Measurements from ENCODE around the gene SMAGP.

DNA sequence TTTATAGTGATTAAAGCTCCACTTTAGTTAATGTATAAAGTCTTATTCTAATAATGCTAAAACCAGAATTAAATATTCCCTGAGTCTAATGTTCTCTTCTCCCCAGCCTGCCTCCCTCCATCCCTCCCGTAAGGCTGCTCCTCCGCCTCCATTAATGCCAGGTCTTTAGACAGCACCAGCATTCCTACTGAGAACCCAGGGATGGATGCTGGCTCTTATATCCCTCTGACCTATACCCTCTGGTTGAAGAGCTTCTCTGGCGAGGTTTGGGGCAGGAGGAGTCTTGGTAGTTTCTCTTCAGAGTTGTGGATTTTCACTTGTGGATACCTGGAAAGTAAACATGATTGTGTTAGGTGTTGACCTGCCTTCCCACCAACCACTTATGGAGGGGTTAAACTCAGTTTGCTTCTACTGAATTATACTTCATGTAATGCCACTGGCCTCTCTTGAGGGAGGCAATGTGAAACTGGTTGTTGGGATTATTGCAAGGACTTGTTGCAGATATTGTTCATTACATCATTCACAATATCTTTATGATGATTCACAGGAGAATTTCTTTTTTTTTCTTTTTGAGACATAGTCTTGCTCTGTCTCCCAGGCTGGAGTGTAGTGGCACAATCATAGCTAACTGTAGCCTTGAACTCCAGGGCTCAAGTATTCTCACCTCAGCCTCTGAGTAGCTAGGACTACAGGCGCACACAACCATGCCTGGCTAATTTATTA lies 11.1 kb upstream of the SMAGP start:
- TF ChIP-seq, protein P1, sequence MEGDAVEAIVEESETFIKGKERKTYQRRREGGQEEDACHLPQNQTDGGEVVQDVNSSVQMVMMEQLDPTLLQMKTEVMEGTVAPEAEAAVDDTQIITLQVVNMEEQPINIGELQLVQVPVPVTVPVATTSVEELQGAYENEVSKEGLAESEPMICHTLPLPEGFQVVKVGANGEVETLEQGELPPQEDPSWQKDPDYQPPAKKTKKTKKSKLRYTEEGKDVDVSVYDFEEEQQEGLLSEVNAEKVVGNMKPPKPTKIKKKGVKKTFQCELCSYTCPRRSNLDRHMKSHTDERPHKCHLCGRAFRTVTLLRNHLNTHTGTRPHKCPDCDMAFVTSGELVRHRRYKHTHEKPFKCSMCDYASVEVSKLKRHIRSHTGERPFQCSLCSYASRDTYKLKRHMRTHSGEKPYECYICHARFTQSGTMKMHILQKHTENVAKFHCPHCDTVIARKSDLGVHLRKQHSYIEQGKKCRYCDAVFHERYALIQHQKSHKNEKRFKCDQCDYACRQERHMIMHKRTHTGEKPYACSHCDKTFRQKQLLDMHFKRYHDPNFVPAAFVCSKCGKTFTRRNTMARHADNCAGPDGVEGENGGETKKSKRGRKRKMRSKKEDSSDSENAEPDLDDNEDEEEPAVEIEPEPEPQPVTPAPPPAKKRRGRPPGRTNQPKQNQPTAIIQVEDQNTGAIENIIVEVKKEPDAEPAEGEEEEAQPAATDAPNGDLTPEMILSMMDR (IDR thresholded peaks at IDR 0.05; ENCODE audit: low read depth, low read length), result no peak
- no peak for TF ChIP-seq POLR2A (IDR thresholded peaks at IDR 0.05; ENCODE audit: extremely low read depth, insufficient read length)
- TF ChIP-seq, protein P2, sequence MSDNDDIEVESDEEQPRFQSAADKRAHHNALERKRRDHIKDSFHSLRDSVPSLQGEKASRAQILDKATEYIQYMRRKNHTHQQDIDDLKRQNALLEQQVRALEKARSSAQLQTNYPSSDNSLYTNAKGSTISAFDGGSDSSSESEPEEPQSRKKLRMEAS (IDR thresholded peaks at IDR 0.05; ENCODE audit: low read depth, low read length), result no peak

Data from NB4 (cell line).